ENCODE data around the gene C18orf32. TPM values are rescaled to one million over a fixed set of nuclear protein-coding genes. Genes with fewer than 3 reads are reported as not detected.
A peak's percentile ranks its signal among the peaks of the same experiment; 100 is the strongest.

C18orf32 gene
- total RNA-seq, 1 experiment from 2014 or later = 24.4 TPM

DNA sequence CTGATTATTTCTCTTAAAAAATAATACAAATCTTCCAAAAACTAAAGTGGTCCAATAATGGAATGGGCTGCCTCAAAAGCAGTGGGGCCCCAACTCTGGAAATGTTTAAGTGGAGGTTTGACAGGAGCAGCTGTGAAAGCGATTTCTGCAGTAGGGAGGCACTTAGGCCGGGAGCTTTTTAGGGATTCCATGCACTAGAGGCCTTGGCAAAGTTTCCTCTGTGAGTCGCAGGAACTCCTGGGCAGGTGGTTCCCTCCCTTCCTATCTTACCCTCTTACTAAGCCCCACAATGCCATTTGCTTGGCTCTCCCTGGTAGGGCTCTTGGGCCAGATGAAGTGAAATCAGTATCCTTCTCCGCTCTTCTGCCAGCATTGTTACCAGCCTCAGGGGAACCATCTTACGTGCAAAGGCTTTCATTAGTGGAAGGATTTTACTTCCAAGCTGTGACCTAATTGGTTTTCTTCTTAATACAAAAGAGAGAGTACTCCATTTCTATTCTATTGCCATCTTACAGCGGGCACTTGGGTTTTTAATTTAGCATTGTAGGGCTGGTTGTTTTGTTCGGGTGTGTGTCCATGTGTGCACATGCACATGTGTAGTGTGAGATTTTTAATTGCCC lies 34.3 kb upstream of the C18orf32 start:
- TF ChIP-seq, protein P1, sequence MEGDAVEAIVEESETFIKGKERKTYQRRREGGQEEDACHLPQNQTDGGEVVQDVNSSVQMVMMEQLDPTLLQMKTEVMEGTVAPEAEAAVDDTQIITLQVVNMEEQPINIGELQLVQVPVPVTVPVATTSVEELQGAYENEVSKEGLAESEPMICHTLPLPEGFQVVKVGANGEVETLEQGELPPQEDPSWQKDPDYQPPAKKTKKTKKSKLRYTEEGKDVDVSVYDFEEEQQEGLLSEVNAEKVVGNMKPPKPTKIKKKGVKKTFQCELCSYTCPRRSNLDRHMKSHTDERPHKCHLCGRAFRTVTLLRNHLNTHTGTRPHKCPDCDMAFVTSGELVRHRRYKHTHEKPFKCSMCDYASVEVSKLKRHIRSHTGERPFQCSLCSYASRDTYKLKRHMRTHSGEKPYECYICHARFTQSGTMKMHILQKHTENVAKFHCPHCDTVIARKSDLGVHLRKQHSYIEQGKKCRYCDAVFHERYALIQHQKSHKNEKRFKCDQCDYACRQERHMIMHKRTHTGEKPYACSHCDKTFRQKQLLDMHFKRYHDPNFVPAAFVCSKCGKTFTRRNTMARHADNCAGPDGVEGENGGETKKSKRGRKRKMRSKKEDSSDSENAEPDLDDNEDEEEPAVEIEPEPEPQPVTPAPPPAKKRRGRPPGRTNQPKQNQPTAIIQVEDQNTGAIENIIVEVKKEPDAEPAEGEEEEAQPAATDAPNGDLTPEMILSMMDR (conservative IDR thresholded peaks at IDR 0.05) = no peak
- no peaks in the 10 kb centered on the region for H3K9me3 ChIP-seq (ENCODE audit: control insufficient read depth, low read depth, low read length)
- H2AFZ ChIP-seq (ENCODE audit: low read length) = no peak overlapping the region
- no peaks in the 10 kb centered on the region for H3K79me2 ChIP-seq (ENCODE audit: insufficient read depth, low read length)
- no peaks in the 10 kb centered on the region; a peak in 1 of 7 replicates for H3K36me3 Mint-ChIP-seq (ENCODE audit: insufficient read depth in 1 of 3, low read depth in 3 of 3)
- no peak overlapping the region for H2AK5ac ChIP-seq (ENCODE audit: insufficient read length, low read length)
- H3K4me1 Mint-ChIP-seq = peaks cover 26 to 35% of the 10 kb centered on the region in 2 experiments
- peaks cover 7% of the 10 kb centered on the region for H3K4me1 ChIP-seq (ENCODE audit: insufficient read depth, low read length)
- no peaks in the 10 kb centered on the region for H3K27me3 Mint-ChIP-seq (ENCODE audit: low read depth)
- DNase-seq = peak; percentile 36
- H3K27ac Mint-ChIP-seq = peak overlapping the region in 1 of 3 experiments; percentile 76; a peak in 3 of 7 replicates
- no peak overlapping the region for H2BK20ac ChIP-seq (ENCODE audit: low read depth, low read length, poor library complexity, severe bottlenecking)
- H3K4me2 ChIP-seq (ENCODE audit: insufficient read depth, insufficient read length, low read length) = no peak overlapping the region
- H3K9ac ChIP-seq (ENCODE audit: extremely low read depth, insufficient read length, low read length) = no peak overlapping the region
- no peak overlapping the region for H4K8ac ChIP-seq (replicated peaks; ENCODE audit: insufficient read length, low read depth, low read length)
- WGBS (ENCODE audit: extremely low coverage, insufficient read length, low lambda C conversion rate) = no CpG with 5 or more reads among the region's 7 CpGs
- H3K4me3 Mint-ChIP-seq = no peak overlapping the region
- no peak overlapping the region for H2BK5ac ChIP-seq (ENCODE audit: insufficient read length, low read length)
- H3K14ac ChIP-seq (ENCODE audit: insufficient read depth, low read length) = no peak overlapping the region
- no peak overlapping the region for H2BK15ac ChIP-seq (ENCODE audit: low read depth, low read length)
- H3K23ac ChIP-seq (ENCODE audit: insufficient read length, low read depth, low read length) = no peak overlapping the region
- peaks cover 0 to 4% of the 10 kb centered on the region in 2 experiments; a peak in 1 of 5 replicates for H3K9me3 Mint-ChIP-seq
- no peak overlapping the region for H3K4ac ChIP-seq (ENCODE audit: low read depth, low read length)
- no peak overlapping the region for H3K27ac ChIP-seq (ENCODE audit: insufficient read length, low read depth, low read length)
- H3K27me3 ChIP-seq (ENCODE audit: insufficient read depth, low read length) = no peaks in the 10 kb centered on the region
- H2BK12ac ChIP-seq (ENCODE audit: insufficient read length, low read depth, low read length) = no peak overlapping the region
- H3K23me2 ChIP-seq (ENCODE audit: insufficient read length, low read depth, low read length, poor library complexity, severe bottlenecking) = no peaks in the 10 kb centered on the region
- no peak overlapping the region for H4K5ac ChIP-seq (ENCODE audit: insufficient read length, low read depth, low read length)
- no peaks in the 10 kb centered on the region for H4K20me1 ChIP-seq (ENCODE audit: control insufficient read depth, insufficient read depth, insufficient read length)
- no peaks in the 10 kb centered on the region for H3K79me1 ChIP-seq (ENCODE audit: insufficient read depth, low read depth, low read length, poor library complexity, severe bottlenecking)
- no peak overlapping the region for H4K91ac ChIP-seq (ENCODE audit: insufficient read length, low read depth, low read length)
- H3T11ph ChIP-seq (ENCODE audit: low read length) = no peak overlapping the region
- H2BK120ac ChIP-seq (ENCODE audit: low read depth, low read length, poor library complexity, severe bottlenecking) = no peak overlapping the region
- no peak overlapping the region for H3K18ac ChIP-seq (ENCODE audit: insufficient read length, low read depth, low read length)
- no peak overlapping the region for H3K56ac ChIP-seq (ENCODE audit: insufficient read length, low read depth, low read length)

Data from H9 (cell line).